OCI-LY7 (cell line): ENCODE results near the gene PLCZ1. TPM values are rescaled to one million over a fixed set of nuclear protein-coding genes. Genes with fewer than 3 reads are reported as not detected.

Experiments
- BruUV-seq: library from RNA; stranded (reverse); fragments of 400-500 nt; replicated peaks from 2 replicates; lab custom pipeline; 2021; lab: Mats Ljungman, UMichigan
- CTCF ChIA-PET: fragments of 300-600 bp; sonication (Branson Sonifier 250); formaldehyde crosslinking; loops from one replicate; lab custom pipeline; 2022; ENCODE audit warnings: antibody characterized with exemption; ENCODE audit not compliant: unreplicated experiment; lab: Charles Lee
- POLR2A ChIA-PET: fragments of 300-600 bp; sonication (Branson Sonifier 250); formaldehyde crosslinking; loops from one replicate; lab custom pipeline; 2022; ENCODE audit warnings: antibody characterized with exemption; lab: Charles Lee
- DNase-seq: peaks from one replicate; pipeline ENCODE4 v3.0.0-alpha.2; 2015; ENCODE audit warnings: low spot score
- H2AFZ ChIP-seq: fragments of 200-600 bp; sonication (generic), shearing (Covaris generic); 2 replicates; pipeline ENCODE4 v1.6.1; 2014; ENCODE audit warnings: mild to moderate bottlenecking, antibody characterized with exemption, low read length, moderate library complexity
- H3K27ac ChIP-seq: fragments of 200-600 bp; sonication (generic); 2 replicates; pipeline ENCODE4 v1.5.1; 2014; ENCODE audit warnings: mixed run types, low read depth, mild to moderate bottlenecking, moderate library complexity, low read length, inconsistent platforms; ENCODE audit not compliant: poor library complexity, severe bottlenecking
- H3K36me3 ChIP-seq: fragments of 200-600 bp; sonication (generic); 2 replicates; pipeline ENCODE4 v1.6.1; 2014; ENCODE audit warnings: mild to moderate bottlenecking, antibody characterized with exemption, low read length, moderate library complexity, mixed read lengths; ENCODE audit not compliant: insufficient read depth
- H3K4me1 ChIP-seq: fragments of 200-600 bp; sonication (generic); 2 replicates; pipeline ENCODE4 v1.5.1; 2014; ENCODE audit warnings: mild to moderate bottlenecking, low read length; ENCODE audit not compliant: insufficient read depth, poor library complexity, severe bottlenecking
- H3K4me2 ChIP-seq: fragments of 200-600 bp; sonication (generic); 2 replicates; pipeline ENCODE4 v1.6.1; 2014; ENCODE audit warnings: mild to moderate bottlenecking, low read length
- H3K4me3 ChIP-seq: fragments of 200-600 bp; sonication (generic); 2 replicates; pipeline ENCODE4 v1.5.1; 2014; ENCODE audit warnings: mild to moderate bottlenecking, low read depth, low read length; ENCODE audit not compliant: poor library complexity, severe bottlenecking
- H3K79me2 ChIP-seq: fragments of 200-600 bp; sonication (generic); 2 replicates; pipeline ENCODE4 v1.6.1; 2016; ENCODE audit warnings: low read depth, mild to moderate bottlenecking, low read length, moderate library complexity, mixed read lengths; ENCODE audit not compliant: insufficient read depth
- H3K9me2 ChIP-seq: fragments of 200-600 bp; sonication (generic); 2 replicates; pipeline ENCODE4 v1.6.1; 2016; ENCODE audit warnings: mild to moderate bottlenecking, low read length, mixed read lengths; ENCODE audit not compliant: insufficient read depth
- H3K9me3 ChIP-seq: fragments of 200-600 bp; sonication (generic); 2 replicates; pipeline ENCODE4 v1.6.1; 2014; ENCODE audit warnings: mild to moderate bottlenecking, mixed run types, low read length, mixed read lengths
- H4K20me1 ChIP-seq: fragments of 200-600 bp; sonication (generic); 2 replicates; pipeline ENCODE4 v1.6.1; 2014; ENCODE audit warnings: mild to moderate bottlenecking, antibody characterized with exemption, low read length, moderate library complexity, mixed read lengths; ENCODE audit not compliant: insufficient read depth
- CTCF ChIP-seq: fragments of 200-600 bp; sonication (generic); conservative IDR thresholded peaks from 2 replicates; pipeline ENCODE4 v1.5.1; 2014; ENCODE audit warnings: mild to moderate bottlenecking, antibody characterized with exemption, low read length, moderate library complexity, mixed read lengths
- EZH2phosphoT487 ChIP-seq: fragments of 200-600 bp; sonication (generic); IDR thresholded peaks from 2 replicates; pipeline ENCODE4 v1.6.1; 2018; ENCODE audit warnings: low read depth, borderline replicate concordance, mild to moderate bottlenecking, mixed run types, antibody characterized with exemption, low read length, moderate library complexity, mixed read lengths
- intact Hi-C: fragments of 100-400 bp; cut with micrococcal nuclease; formaldehyde crosslinking; loops from one replicate; pipeline ENCODE4 v1.10.0; 2022; ENCODE audit not compliant: unreplicated experiment
- total RNA-seq, 2 experiments: library from RNA; depleted of rRNA in 1 of 2; stranded (reverse); fragments of >200 nt in 1 of 2; shearing (Covaris generic) in 1 of 2; gene quantifications; 2 replicates each; pipeline ENCODE4 v1.2.3, GENCODE V29; 2014 to 2022

PLCZ1 gene
- total RNA-seq, 2 experiments from 2014 or later = not detected

GRCh38 chr12:18752947-18753346, 15.1 kb upstream of the PLCZ1 start:
- no peaks in the 10 kb centered on the region for H3K9me3 ChIP-seq
- H3K27ac ChIP-seq = no peak overlapping the region
- intact Hi-C loops = no loop called here
- no peaks in the 10 kb centered on the region for H3K79me2 ChIP-seq
- no peak overlapping the region for H3K4me3 ChIP-seq
- no peaks in the 10 kb centered on the region for H3K36me3 ChIP-seq
- ChIA-PET CTCF (no interaction called here), POLR2A (no interaction called here)
- TF ChIP-seq EZH2phosphoT487 (no peak), CTCF (no peak)
- H4K20me1 ChIP-seq = no peaks in the 10 kb centered on the region
- BruUV-seq = no TSS peak
- no peak for DNase-seq
- H3K4me2 ChIP-seq = no peak overlapping the region
- no peak overlapping the region for H2AFZ ChIP-seq
- no peaks in the 10 kb centered on the region for H3K9me2 ChIP-seq
- no peaks in the 10 kb centered on the region for H3K4me1 ChIP-seq

- H3K79me2 ChIP-seq = no peaks in the 10 kb centered on the region
- CTCF ChIA-PET = no interaction called here
- no peaks in the 10 kb centered on the region for H4K20me1 ChIP-seq
- DNase-seq = no peak
- H3K36me3 ChIP-seq = no peaks in the 10 kb centered on the region
- no peaks in the 10 kb centered on the region for H3K9me2 ChIP-seq
- H2AFZ ChIP-seq = no peak overlapping the region
- H3K4me2 ChIP-seq = no peak overlapping the region
- intact Hi-C loops = no loop called here
- H3K4me3 ChIP-seq = no peak overlapping the region
- no TSS peak for BruUV-seq
- H3K9me3 ChIP-seq = no peaks in the 10 kb centered on the region
- H3K4me1 ChIP-seq = no peaks in the 10 kb centered on the region
- no peak overlapping the region for H3K27ac ChIP-seq
- POLR2A ChIA-PET = no interaction called here
- TF ChIP-seq EZH2phosphoT487 = no peak
These were observed 14.6 kb upstream of the PLCZ1 start for GRCh38 chr12:18752280-18752920.

- ChIA-PET CTCF (no interaction called here), POLR2A (interaction anchor here (0.5 kb wide), 1 partner anchor 182 kb away, joined by 3 read pairs; no protein-coding TSS in a partner anchor)
- no peak for TF ChIP-seq CTCF
- TF ChIP-seq EZH2phosphoT487 = no peak
- H3K79me2 ChIP-seq = no peaks in the 10 kb centered on the region
- H3K9me2 ChIP-seq = no peaks in the 10 kb centered on the region
- intact Hi-C loops = no loop called here
- no peak for DNase-seq
- H3K9me3 ChIP-seq = no peaks in the 10 kb centered on the region
- BruUV-seq = no TSS peak
- H3K4me1 ChIP-seq = no peaks in the 10 kb centered on the region
- H4K20me1 ChIP-seq = no peaks in the 10 kb centered on the region
- H2AFZ ChIP-seq = no peak overlapping the region
- no peaks in the 10 kb centered on the region for H3K36me3 ChIP-seq
- no peak overlapping the region for H3K4me2 ChIP-seq
- H3K27ac ChIP-seq = no peak overlapping the region
- no peak overlapping the region for H3K4me3 ChIP-seq
These were observed 14.1 kb upstream of the PLCZ1 start for GRCh38 chr12:18751866-18752265.
